SU-DHL-6 (cell line): Measurements from ENCODE around the gene SUCLG2.

Source experiments
- H2AFZ ChIP-seq: fragments of 200-600 bp; sonication (generic); 2 replicates; pipeline ENCODE4 v1.6.1; 2014; ENCODE audit warnings: low read depth, mild to moderate bottlenecking, moderate library complexity, mixed read lengths, antibody characterized with exemption, low read length; ENCODE audit not compliant: severe bottlenecking
- H3F3A ChIP-seq: fragments of 200-600 bp; shearing (Covaris generic); 2 replicates; pipeline ENCODE4 v1.6.0; 2016; ENCODE audit warnings: antibody characterized with exemption, mild to moderate bottlenecking; ENCODE audit not compliant: insufficient read depth
- H3K27ac ChIP-seq: fragments of 200-600 bp; sonication (generic); 2 replicates; pipeline ENCODE4 v1.5.1; 2016; ENCODE audit warnings: low read depth, mild to moderate bottlenecking, low read length, moderate library complexity, mixed read lengths
- H3K27me3 ChIP-seq: fragments of 200-600 bp; sonication (generic), shearing (Covaris generic); 2 replicates; pipeline ENCODE4 v1.6.0; 2014; ENCODE audit warnings: mild to moderate bottlenecking, low read length
- H3K36me3 ChIP-seq: fragments of 200-600 bp; sonication (generic); 2 replicates; pipeline ENCODE4 v1.6.1; 2014; ENCODE audit warnings: mild to moderate bottlenecking, low read length, mixed read lengths
- H3K4me2 ChIP-seq: fragments of 300-600, 200-600 bp; shearing (Covaris generic), sonication (generic); 2 replicates; pipeline ENCODE4 v1.6.0; 2014; ENCODE audit warnings: low read length, low read depth, mild to moderate bottlenecking; ENCODE audit not compliant: poor library complexity, severe bottlenecking
- H3K4me3 ChIP-seq: fragments of 200-600 bp; sonication (generic); 2 replicates; pipeline ENCODE4 v1.5.1; 2014; ENCODE audit warnings: antibody characterized with exemption, low read length, mild to moderate bottlenecking, mixed read lengths; ENCODE audit not compliant: insufficient read depth, poor library complexity, severe bottlenecking
- H3K79me2 ChIP-seq: fragments of 200-600 bp; sonication (generic); 2 replicates; pipeline ENCODE4 v1.6.1; 2014; ENCODE audit warnings: mild to moderate bottlenecking, low read length, moderate library complexity; ENCODE audit not compliant: insufficient read depth
- H3K9ac ChIP-seq: fragments of 200-600 bp; sonication (generic); 2 replicates; pipeline ENCODE4 v1.7.0; 2014; ENCODE audit warnings: mild to moderate bottlenecking, low read length
- H3K9me2 ChIP-seq: fragments of 200-600 bp; sonication (generic); replicated peaks from 2 replicates; pipeline ENCODE4 v1.6.1; 2014; ENCODE audit warnings: low read length; ENCODE audit not compliant: insufficient read depth
- H3K9me3 ChIP-seq: fragments of 200-600 bp; sonication (generic); 2 replicates; pipeline ENCODE4 v1.6.1; 2014; ENCODE audit warnings: low read length, mixed read lengths; ENCODE audit not compliant: insufficient read depth
- H4K20me1 ChIP-seq: fragments of 200-600 bp; sonication (generic); 2 replicates; pipeline ENCODE4 v1.6.1; 2014; ENCODE audit warnings: low read depth, mild to moderate bottlenecking, antibody characterized with exemption, low read length, moderate library complexity, mixed read lengths
- EZH2phosphoT487 ChIP-seq: fragments of 200-600 bp; sonication (generic), shearing (Covaris generic); conservative IDR thresholded peaks from 2 replicates; pipeline ENCODE4 v1.6.1; 2018; ENCODE audit warnings: mild to moderate bottlenecking, antibody characterized with exemption, low read length, moderate library complexity, mixed read lengths
- TF ChIP-seq, protein P1 (sequence below): fragments of 200-600 bp; sonication (generic); IDR thresholded peaks from one replicate; pipeline ENCODE4 v1.5.1; 2017; ENCODE audit warnings: antibody characterized with exemption, mild to moderate bottlenecking, low read length, moderate library complexity; ENCODE audit not compliant: insufficient read depth, poor library complexity, severe bottlenecking

SUCLG2 gene

DNA sequence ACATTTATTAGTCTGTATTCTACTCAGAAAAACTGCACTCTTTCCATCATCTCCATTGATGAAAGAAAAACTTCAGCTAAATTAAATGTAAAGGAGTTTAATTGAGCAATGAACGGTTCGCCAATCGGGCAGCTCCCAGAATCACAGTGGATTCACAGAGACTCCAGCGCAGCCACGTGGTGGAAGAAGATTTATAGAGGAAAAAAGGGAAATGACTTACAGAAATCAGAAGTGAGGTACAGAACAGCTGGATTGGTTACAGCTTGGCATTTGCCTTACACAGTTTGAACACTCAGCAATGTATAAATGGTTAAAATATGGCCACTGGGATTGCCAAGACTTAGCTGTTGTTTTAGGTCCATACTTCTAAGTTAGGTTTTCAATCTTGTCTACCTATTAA lies 2.8 kb upstream of the SUCLG2 start:
- no peaks in the 10 kb centered on the region for H3K27me3 ChIP-seq
- H3K9me2 ChIP-seq: no peaks in the 10 kb centered on the region
- H3K27ac ChIP-seq: no peak overlapping the region
- H2AFZ ChIP-seq: no peak overlapping the region
- H3K36me3 ChIP-seq: no peaks in the 10 kb centered on the region
- no peak overlapping the region for H3K4me2 ChIP-seq
- no peak overlapping the region for H3K9ac ChIP-seq
- no peaks in the 10 kb centered on the region for H4K20me1 ChIP-seq
- no peaks in the 10 kb centered on the region for H3K9me3 ChIP-seq
- no peak overlapping the region for H3K4me3 ChIP-seq
- TF ChIP-seq, protein P1, sequence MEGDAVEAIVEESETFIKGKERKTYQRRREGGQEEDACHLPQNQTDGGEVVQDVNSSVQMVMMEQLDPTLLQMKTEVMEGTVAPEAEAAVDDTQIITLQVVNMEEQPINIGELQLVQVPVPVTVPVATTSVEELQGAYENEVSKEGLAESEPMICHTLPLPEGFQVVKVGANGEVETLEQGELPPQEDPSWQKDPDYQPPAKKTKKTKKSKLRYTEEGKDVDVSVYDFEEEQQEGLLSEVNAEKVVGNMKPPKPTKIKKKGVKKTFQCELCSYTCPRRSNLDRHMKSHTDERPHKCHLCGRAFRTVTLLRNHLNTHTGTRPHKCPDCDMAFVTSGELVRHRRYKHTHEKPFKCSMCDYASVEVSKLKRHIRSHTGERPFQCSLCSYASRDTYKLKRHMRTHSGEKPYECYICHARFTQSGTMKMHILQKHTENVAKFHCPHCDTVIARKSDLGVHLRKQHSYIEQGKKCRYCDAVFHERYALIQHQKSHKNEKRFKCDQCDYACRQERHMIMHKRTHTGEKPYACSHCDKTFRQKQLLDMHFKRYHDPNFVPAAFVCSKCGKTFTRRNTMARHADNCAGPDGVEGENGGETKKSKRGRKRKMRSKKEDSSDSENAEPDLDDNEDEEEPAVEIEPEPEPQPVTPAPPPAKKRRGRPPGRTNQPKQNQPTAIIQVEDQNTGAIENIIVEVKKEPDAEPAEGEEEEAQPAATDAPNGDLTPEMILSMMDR: no peak
- no peak for TF ChIP-seq EZH2phosphoT487
- peaks cover 20% of the 10 kb centered on the region for H3F3A ChIP-seq
- 0 out of 2 replicates have a peak, but pooled peaks cover 11% of the 10 kb centered on the region for H3K79me2 ChIP-seq

DNA sequence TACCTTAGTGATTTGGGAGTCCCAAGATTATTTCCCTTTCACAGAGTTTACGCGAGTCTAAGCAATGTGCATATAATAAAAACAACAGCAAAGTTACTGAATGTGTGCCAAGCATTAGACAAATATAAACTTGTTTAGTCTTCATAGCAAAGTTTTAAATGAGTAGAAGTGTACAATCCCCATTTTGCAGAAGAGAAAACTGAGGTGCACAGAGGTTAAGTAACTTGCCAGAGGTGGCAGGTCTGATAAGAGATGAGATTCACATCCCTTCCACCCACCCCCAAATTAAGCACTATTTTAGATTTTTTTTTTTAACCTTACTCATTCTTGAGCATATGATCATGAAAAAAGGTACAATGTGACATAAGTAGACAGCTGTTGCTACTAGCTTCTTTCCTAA lies 2.2 kb upstream of the SUCLG2 start:
- Histone ChIP-seq H3K27ac (0 out of 2 replicates have a peak overlapping the region, but pooled peaks have one; percentile 25), H2AFZ (no peak overlapping the region), H3K9ac (no peak overlapping the region), H3K9me3 (no peaks in the 10 kb centered on the region), H3K4me3 (no peak overlapping the region), H3K27me3 (no peaks in the 10 kb centered on the region), H3K36me3 (no peaks in the 10 kb centered on the region), H3K9me2 (no peaks in the 10 kb centered on the region), H3F3A (peaks cover 20% of the 10 kb centered on the region), H3K79me2 (0 out of 2 replicates have a peak, but pooled peaks cover 14% of the 10 kb centered on the region), H4K20me1 (no peaks in the 10 kb centered on the region), H3K4me2 (no peak overlapping the region)
- TF ChIP-seq EZH2phosphoT487: no peak
- TF ChIP-seq, protein P1: no peak

DNA sequence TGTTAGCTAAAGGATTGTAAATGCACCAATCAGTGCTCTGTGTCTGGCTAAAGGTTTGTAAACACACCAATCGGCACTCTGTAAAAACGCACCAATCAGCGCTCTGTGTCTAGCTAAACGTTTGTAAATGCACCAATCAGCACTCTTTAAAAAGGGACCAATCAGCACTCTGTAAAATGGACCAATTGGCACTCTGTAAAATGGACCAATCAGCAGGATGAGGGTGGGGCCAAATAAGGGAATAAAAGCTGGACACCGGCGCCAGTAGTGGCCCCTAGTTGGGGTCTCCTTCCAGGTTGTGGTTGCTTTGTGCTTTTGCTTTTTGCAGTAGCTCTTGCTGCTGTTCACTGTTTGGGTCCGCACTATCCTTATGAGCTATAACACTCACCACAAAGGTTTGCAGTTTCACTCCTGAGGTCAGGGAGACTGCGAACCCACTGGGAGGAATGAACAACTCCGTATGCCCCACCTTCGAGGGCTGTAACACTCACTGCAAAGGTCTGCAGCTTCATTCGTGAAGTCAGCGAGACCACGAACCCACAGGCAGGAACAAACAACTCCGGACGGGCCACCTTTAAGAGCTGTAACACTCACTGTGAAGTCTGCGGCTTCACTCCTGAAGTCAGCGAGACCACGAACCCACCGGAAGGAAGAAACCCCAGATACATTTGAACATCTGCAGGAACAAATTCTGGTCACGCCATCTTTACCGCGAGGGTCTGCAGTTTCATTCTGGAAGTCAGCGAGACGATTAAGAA lies 1.1 kb upstream of the SUCLG2 start:
- Histone ChIP-seq H3K4me2 (peak overlapping the region; percentile 90), H3K9ac (peak overlapping the region; percentile 83; the same call in 1 of the 2 replicates), H3K36me3 (no peaks in the 10 kb centered on the region), H3K27me3 (no peaks in the 10 kb centered on the region), H3K27ac (peak overlapping the region; percentile 76), H3K4me3 (peak overlapping the region; percentile 66), H3K79me2 (0 out of 2 replicates have a peak, but pooled peaks cover 19% of the 10 kb centered on the region), H4K20me1 (no peaks in the 10 kb centered on the region), H3F3A (peaks cover 20% of the 10 kb centered on the region), H2AFZ (no peak overlapping the region), H3K9me3 (no peaks in the 10 kb centered on the region), H3K9me2 (no peaks in the 10 kb centered on the region)
- TF ChIP-seq, protein P1: no peak
- no peak for TF ChIP-seq EZH2phosphoT487
